Mucosa of rectum (tissue), 2 donors: ENCODE results near the gene RAB26.

Source experiments
- H3K27ac ChIP-seq, 2 donors: one replicate each; pipeline ENCODE4 v1.7.0; 2013; ENCODE audit warnings: inconsistent platforms in 2 of 2, low read depth in 2 of 2, low read length in 2 of 2
- H3K27me3 ChIP-seq, 2 donors: one replicate each; pipeline ENCODE4 v1.7.0; 2013; ENCODE audit warnings: low read length in 2 of 2; ENCODE audit not compliant: control insufficient read depth in 2 of 2, insufficient read depth in 2 of 2
- H3K36me3 ChIP-seq, 2 donors: one replicate each; pipeline ENCODE4 v1.7.0; 2013; ENCODE audit warnings: low read length in 2 of 2; ENCODE audit not compliant: control insufficient read depth in 2 of 2, insufficient read depth in 2 of 2
- H3K4me1 ChIP-seq, 2 donors: one replicate each; pipeline ENCODE4 v1.7.0; 2013; ENCODE audit warnings: low read length in 2 of 2, mild to moderate bottlenecking in 1 of 2; ENCODE audit not compliant: control insufficient read depth in 2 of 2, insufficient read depth in 2 of 2
- H3K4me3 ChIP-seq, 2 donors: one replicate each; pipeline ENCODE4 v1.7.0; 2013; ENCODE audit warnings: low read length in 2 of 2
- H3K9ac ChIP-seq, 2 donors: one replicate each; pipeline ENCODE4 v1.7.0; 2013; ENCODE audit warnings: low read length in 2 of 2, low read depth in 1 of 2, mild to moderate bottlenecking in 1 of 2
- H3K9me3 ChIP-seq, 2 donors: one replicate each; pipeline ENCODE4 v1.7.0; 2013; ENCODE audit warnings: low read length in 2 of 2; ENCODE audit not compliant: control insufficient read depth in 2 of 2
- donor health status: healthy.
- donor health status: Normal muscosa, but diverticular disease.

Gene RAB26

GRCh38 chr16:2160915-2161551, 12.6 kb downstream of the RAB26 start:
- peak overlapping the region; percentile 48 for H3K27ac ChIP-seq

GRCh38 chr16:2161911-2162310, 13.5 kb downstream of the RAB26 start:
- Histone ChIP-seq H3K4me3 (no peak overlapping the region), H3K9me3 (no peaks in the 10 kb centered on the region), H3K9ac (no peak overlapping the region), H3K4me1 (peaks cover 50 to 61% of the 10 kb centered on the region in 2 donors), H3K27me3 (no peaks in the 10 kb centered on the region), H3K36me3 (peaks cover 9 to 12% of the 10 kb centered on the region in 2 donors), H3K27ac (peak overlapping the region in 1 of 2 donors; percentile 12)

More at GRCh38 chr16:2160915-2161551, 12.6 kb downstream of the RAB26 start:
- no peak overlapping the region for H3K9ac ChIP-seq
- H3K4me1 ChIP-seq = peaks cover 58 to 70% of the 10 kb centered on the region in 2 donors
- H3K27me3 ChIP-seq = no peaks in the 10 kb centered on the region
- no peak overlapping the region for H3K4me3 ChIP-seq
- peaks cover 5 to 6% of the 10 kb centered on the region in 2 donors for H3K36me3 ChIP-seq
- H3K9me3 ChIP-seq = no peaks in the 10 kb centered on the region

- Histone ChIP-seq H3K4me3 (peak overlapping the region in 1 of 2 donors; percentile 4), H3K36me3 (peaks cover 14 to 16% of the 10 kb centered on the region in 2 donors), H3K27me3 (no peaks in the 10 kb centered on the region), H3K9ac (peak overlapping the region in 1 of 2 donors; percentile 47), H3K4me1 (peaks cover 42 to 53% of the 10 kb centered on the region in 2 donors), H3K27ac (peak overlapping the region; percentile 71 to 90), H3K9me3 (no peaks in the 10 kb centered on the region)
Observed at GRCh38 chr16:2162676-2163118, 14.3 kb downstream of the RAB26 start.

- peak overlapping the region; percentile 71 to 90 for H3K27ac ChIP-seq
- peak overlapping the region in 1 of 2 donors; percentile 59 for H3K9ac ChIP-seq
- no peaks in the 10 kb centered on the region for H3K9me3 ChIP-seq
- H3K4me1 ChIP-seq = peaks cover 36 to 47% of the 10 kb centered on the region in 2 donors
- peak overlapping the region in 1 of 2 donors; percentile 4 for H3K4me3 ChIP-seq
- H3K27me3 ChIP-seq = no peaks in the 10 kb centered on the region
- H3K36me3 ChIP-seq = peaks cover 14 to 17% of the 10 kb centered on the region in 2 donors
Observed at GRCh38 chr16:2163211-2163881, 14.9 kb downstream of the RAB26 start.

- Histone ChIP-seq H3K9ac (no peak overlapping the region), H3K36me3 (peaks cover 19 to 27% of the 10 kb centered on the region in 2 donors)
Observed at GRCh38 chr16:2165861-2166260, 17.4 kb downstream of the RAB26 start.

GRCh38 chr16:2166263-2167067, 18.0 kb downstream of the RAB26 start:
- no peak overlapping the region for H3K9ac ChIP-seq
- no peak overlapping the region for H3K27ac ChIP-seq
- H3K4me1 ChIP-seq = peaks cover 17 to 20% of the 10 kb centered on the region in 2 donors
- H3K9me3 ChIP-seq = no peaks in the 10 kb centered on the region
- peaks cover 19 to 30% of the 10 kb centered on the region in 2 donors for H3K36me3 ChIP-seq
- no peaks in the 10 kb centered on the region for H3K27me3 ChIP-seq
- no peak overlapping the region for H3K4me3 ChIP-seq

More at GRCh38 chr16:2165861-2166260, 17.4 kb downstream of the RAB26 start:
- Histone ChIP-seq H3K9me3 (no peaks in the 10 kb centered on the region), H3K4me3 (no peak overlapping the region), H3K4me1 (peaks cover 18 to 24% of the 10 kb centered on the region in 2 donors), H3K27me3 (no peaks in the 10 kb centered on the region), H3K27ac (no peak overlapping the region)

GRCh38 chr16:2167068-2167638, 18.7 kb downstream of the RAB26 start:
- H3K9ac ChIP-seq = no peak overlapping the region
- no peak overlapping the region for H3K4me3 ChIP-seq
- peaks cover 13 to 16% of the 10 kb centered on the region in 2 donors for H3K4me1 ChIP-seq
- H3K36me3 ChIP-seq = peaks cover 23 to 36% of the 10 kb centered on the region in 2 donors
- H3K27me3 ChIP-seq = no peaks in the 10 kb centered on the region
- no peaks in the 10 kb centered on the region for H3K9me3 ChIP-seq
- no peak overlapping the region for H3K27ac ChIP-seq

GRCh38 chr16:2170080-2170479, 21.7 kb downstream of the RAB26 start:
- Histone ChIP-seq H3K9me3 (no peaks in the 10 kb centered on the region), H3K36me3 (peaks cover 42 to 59% of the 10 kb centered on the region in 2 donors), H3K27me3 (no peaks in the 10 kb centered on the region), H3K4me1 (no peaks in the 10 kb centered on the region), H3K9ac (no peak overlapping the region), H3K27ac (no peak overlapping the region), H3K4me3 (no peak overlapping the region)

GRCh38 chr16:2170587-2171435, 22.4 kb downstream of the RAB26 start:
- Histone ChIP-seq H3K4me1 (no peaks in the 10 kb centered on the region), H3K9me3 (no peaks in the 10 kb centered on the region), H3K27me3 (no peaks in the 10 kb centered on the region), H3K27ac (no peak overlapping the region), H3K4me3 (no peak overlapping the region), H3K36me3 (peaks cover 47 to 61% of the 10 kb centered on the region in 2 donors), H3K9ac (no peak overlapping the region)
